ENCODE results near the gene REPIN1. TPM values are rescaled to one million over a fixed set of nuclear protein-coding genes. Genes with fewer than 3 reads are reported as not detected.

The REPIN1 gene
- total RNA-seq: 10 to 100 TPM; 53.9 to 84.2 TPM

DNA sequence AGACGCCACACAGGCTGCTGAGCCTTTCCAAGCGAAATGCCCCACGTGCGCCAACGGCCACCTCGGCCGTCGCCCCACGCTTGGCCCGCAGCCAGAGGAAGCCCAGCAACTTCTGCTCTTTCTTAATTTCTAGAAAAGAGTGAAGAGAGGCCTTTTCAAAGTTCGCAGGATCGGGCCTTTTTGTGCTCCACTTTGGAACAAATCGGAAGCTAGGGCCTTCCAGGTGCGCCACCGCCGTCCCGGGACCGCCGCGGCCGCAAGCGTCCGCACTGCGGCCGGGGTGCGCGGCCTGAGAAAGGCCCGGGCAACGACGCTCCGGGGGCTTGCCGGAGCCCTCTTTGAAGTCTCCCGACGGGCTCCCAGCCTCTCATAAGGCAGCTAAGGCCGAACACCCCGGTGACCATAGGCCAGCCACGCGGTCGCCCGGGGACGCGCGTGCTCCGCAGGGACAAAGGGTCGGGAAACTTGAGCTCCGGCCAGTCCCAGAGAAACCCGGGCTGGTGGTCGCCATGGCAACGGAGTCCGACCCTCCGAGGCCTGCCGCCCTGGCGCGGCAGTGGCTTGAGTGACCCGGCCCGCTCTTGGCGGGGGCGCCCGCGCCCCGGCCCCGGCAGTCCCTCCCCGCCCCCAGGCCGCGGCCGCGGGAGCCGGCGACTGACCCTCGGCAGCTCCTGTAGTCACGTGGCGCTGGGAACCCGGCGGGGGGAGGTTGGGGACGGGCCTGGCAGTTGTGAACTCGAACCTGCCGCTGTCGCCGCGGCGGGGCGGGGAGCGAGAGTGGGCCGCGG is at the start of gene REPIN1:
TSS of gene REPIN1 (plus strand) at position 727 of the 788 bp plus-strand sequence. CDS start 890 bp downstream, outside the sequence.
- DNase-seq (ENCODE audit: low spot score) (peak; percentile 93), ATAC-seq (peak; percentile 85 to 90)
- Mint-ChIP-seq H3K9me3 (no peaks in the 10 kb centered on the region), H3K27ac (peak within 1 kb of the TSS; percentile 89 to 90), H3K4me1 (ENCODE audit: low read depth in 2 of 2) (peaks cover 15 to 20% of the 10 kb centered on the region in 2 donors), H3K4me3 (peak within 1 kb of the TSS; percentile 93), H3K27me3 (no peaks in the 10 kb centered on the region), H3K36me3 (no peaks in the 10 kb centered on the region)

DNA sequence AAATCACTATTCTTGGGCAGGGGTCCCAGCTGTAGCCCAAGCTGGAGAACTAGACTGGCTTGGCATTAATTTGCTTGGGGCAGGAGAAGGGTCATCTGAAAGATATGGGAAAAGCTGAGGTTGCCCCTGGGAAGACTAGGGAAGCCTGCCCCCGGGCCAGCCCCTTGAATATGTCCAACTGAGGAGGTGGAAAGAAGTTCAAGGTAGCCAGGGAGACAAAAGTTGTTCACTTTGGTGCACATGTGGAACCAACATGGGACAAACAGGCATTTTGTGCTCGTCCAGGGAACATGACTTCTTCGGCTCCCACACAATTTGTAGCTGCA is 46.9 kb upstream of the REPIN1 start:
- Mint-ChIP-seq H3K9me3 (no peaks in the 10 kb centered on the region), H3K27ac (peak overlapping the region; percentile 99), H3K4me3 (peak overlapping the region; percentile 97), H3K36me3 (no peaks in the 10 kb centered on the region), H3K4me1 (ENCODE audit: low read depth in 2 of 2) (peaks cover 41% of the 10 kb centered on the region in 2 donors), H3K27me3 (no peaks in the 10 kb centered on the region)
- no peak for ATAC-seq
- DNase-seq (ENCODE audit: low spot score): no peak

DNA sequence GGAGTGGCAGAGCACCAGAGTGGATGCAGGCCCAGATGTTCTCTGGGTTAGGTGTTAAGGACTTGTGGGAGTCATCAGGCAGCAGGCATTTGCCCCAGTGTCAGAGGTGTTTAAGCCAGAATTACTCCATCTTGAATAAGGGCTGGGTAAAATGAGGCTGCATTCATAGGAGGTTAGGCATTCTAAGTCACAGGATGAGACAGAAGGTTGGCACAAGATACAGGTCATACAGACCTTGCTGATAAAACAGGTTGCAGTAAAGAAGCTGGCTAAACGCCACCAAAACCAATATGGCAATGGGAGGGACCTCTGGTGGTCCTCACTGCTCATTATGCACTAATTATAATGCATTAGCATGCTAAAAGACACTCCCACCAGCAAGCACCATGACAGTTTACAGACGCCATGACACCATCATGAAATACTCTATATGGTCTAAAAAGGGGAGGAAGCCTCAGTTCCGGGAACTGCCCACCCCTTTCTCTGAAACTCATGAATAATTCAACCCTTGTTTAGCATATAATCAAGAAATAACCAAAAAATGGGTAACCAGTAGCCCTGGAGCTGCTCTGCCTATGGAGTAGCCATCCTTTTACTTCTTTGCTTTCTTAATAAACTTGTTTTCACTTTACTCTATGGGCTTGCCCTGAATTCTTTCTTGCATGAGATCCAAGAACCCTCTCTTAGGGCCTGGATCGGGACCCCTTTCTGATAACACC is 46.3 kb upstream of the REPIN1 start:
- peak overlapping the region; percentile 99 for H3K27ac Mint-ChIP-seq
- peak overlapping the region; percentile 97 for H3K4me3 Mint-ChIP-seq
- no peaks in the 10 kb centered on the region for H3K9me3 Mint-ChIP-seq
- peaks cover 41% of the 10 kb centered on the region in 2 donors for H3K4me1 Mint-ChIP-seq (ENCODE audit: low read depth in 2 of 2)
- ATAC-seq: peak; percentile 58 to 59
- DNase-seq (ENCODE audit: low spot score): no peak
- no peaks in the 10 kb centered on the region for H3K36me3 Mint-ChIP-seq
- no peaks in the 10 kb centered on the region for H3K27me3 Mint-ChIP-seq

DNA sequence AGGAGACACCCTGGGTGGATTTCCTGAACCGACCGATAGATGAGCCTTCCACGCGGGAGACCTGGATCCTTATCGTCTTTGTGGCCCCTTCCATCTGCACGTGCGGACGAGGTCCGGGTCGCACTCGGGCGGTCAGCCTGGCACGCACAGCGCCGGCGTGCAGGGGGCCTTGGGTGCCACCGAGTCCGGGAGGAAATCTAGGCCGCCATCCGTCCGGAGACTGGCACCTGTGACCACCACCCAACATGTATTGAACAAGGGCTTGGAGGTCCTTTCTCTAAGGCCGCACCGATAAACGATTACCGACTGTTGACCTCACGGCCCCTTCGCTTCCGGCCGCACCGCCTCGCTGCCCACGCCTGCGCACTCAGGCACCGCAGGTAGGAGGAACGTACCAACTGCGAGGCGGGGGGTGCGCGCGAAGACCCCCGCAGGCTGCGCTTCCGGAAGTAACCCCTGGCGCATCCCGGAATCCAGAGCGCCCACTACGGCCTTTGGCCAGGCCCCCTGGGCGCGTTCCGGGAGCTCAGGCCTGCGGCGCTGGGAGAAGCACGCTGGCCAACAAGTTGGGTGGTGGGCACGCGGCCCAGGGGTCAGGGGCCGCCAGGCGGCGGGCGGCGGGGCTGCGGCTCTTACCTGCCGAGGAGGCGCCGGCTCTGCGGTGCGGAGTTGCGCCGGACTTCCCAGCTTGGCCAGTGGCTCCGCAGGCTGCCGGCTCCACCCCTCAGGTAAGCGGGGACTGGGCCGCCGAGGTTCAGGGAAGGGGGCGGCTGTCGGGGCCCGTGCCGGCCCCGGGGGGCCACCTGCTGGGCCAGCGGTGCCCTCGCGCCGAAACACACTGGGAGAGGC is 45.6 kb upstream of the REPIN1 start, which contains the start of the genes ACTR3C and LRRC61:
TSS of gene ACTR3C (minus strand) at position 713 of the 849 bp plus-strand sequence. CDS start 28,249 bp downstream, outside the sequence.
TSS of gene LRRC61 (plus strand) at position 523 of the 849 bp plus-strand sequence. CDS start 13,507 bp downstream, outside the sequence.
- peak; percentile 84 for DNase-seq (ENCODE audit: low spot score)
- Mint-ChIP-seq H3K27me3 (no peaks in the 10 kb centered on the region), H3K9me3 (no peaks in the 10 kb centered on the region), H3K36me3 (peaks cover 4% of the 10 kb centered on the region), H3K27ac (peak within 1 kb of the TSS; percentile 99), H3K4me1 (ENCODE audit: low read depth in 2 of 2) (peaks cover 41% of the 10 kb centered on the region in 2 donors), H3K4me3 (peak within 1 kb of the TSS; percentile 97)
- ATAC-seq: peak; percentile 80 to 84

DNA sequence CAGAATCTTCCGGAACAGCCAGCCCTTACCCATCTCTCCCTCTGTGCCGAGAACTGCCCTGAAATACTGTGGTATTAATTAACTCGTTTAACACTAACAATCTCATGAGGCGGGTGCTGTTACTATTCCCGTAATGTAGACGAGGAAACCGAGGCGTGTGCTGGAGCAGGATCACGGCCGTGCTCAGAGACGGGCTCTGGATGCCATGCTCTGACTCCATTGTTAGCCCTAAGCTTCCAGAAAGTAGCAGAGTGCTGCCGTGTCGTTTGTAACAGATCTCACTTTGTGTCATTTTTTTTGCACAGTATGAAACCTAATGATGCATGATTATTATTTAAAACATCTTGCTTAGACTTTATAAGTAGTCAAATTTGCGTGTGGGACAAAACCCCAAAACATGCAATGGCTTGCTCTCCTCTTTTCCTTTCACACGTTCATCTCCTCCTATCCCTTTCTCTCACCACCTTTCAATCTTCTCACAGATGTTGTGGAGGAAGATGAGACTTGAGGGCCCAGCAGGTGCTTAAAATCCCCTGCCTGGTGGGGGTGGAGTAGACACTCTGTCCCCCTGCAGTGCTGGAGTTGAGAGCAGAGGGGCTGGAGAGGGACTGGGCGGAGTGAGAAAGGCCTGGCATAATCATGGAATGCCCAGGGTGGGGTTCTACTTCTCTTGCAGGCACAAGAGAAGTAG is 44.8 kb upstream of the REPIN1 start:
- ATAC-seq (peak; percentile 10 to 24), DNase-seq (ENCODE audit: low spot score) (no peak)
- peaks cover 41% of the 10 kb centered on the region in 2 donors for H3K4me1 Mint-ChIP-seq (ENCODE audit: low read depth in 2 of 2)
- peak overlapping the region; percentile 97 for H3K4me3 Mint-ChIP-seq
- no peaks in the 10 kb centered on the region for H3K27me3 Mint-ChIP-seq
- no peaks in the 10 kb centered on the region for H3K9me3 Mint-ChIP-seq
- peaks cover 6% of the 10 kb centered on the region for H3K36me3 Mint-ChIP-seq
- H3K27ac Mint-ChIP-seq: peak overlapping the region; percentile 99

DNA sequence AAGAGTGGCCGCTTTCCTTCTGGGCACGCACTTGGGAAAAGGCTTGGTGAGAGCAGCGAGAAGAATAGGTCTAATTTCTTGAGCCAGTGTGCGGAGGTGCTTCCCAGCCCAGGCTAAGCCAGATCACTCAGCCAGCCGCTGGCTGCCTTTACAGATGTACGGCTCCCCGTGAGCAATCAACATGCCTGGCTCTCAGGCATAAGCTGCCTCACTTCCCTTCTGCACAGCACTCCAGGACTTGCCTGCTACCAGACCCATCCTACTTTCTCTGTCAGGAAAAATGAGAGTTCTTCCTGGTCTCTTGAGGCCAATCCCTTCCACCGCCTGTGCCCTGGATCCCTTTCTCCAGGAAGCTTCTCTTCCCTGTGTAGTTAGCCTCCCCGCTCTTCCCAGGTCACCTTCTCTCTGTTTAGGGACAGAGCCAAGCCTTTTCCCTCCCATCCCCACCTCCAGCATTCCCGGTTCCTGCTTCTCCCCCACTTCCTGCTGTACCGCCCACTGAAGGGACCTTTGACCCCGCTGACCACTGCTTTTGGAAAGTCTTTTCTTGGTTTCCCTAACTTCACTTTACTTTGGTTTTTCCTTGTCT is 44.2 kb upstream of the REPIN1 start:
- Mint-ChIP-seq H3K9me3 (no peaks in the 10 kb centered on the region), H3K27ac (peak overlapping the region; percentile 99), H3K4me1 (ENCODE audit: low read depth in 2 of 2) (peaks cover 41% of the 10 kb centered on the region in 2 donors), H3K4me3 (peak overlapping the region; percentile 97), H3K36me3 (peaks cover 6% of the 10 kb centered on the region), H3K27me3 (no peaks in the 10 kb centered on the region)
- ATAC-seq: no peak
- no peak for DNase-seq (ENCODE audit: low spot score)

DNA sequence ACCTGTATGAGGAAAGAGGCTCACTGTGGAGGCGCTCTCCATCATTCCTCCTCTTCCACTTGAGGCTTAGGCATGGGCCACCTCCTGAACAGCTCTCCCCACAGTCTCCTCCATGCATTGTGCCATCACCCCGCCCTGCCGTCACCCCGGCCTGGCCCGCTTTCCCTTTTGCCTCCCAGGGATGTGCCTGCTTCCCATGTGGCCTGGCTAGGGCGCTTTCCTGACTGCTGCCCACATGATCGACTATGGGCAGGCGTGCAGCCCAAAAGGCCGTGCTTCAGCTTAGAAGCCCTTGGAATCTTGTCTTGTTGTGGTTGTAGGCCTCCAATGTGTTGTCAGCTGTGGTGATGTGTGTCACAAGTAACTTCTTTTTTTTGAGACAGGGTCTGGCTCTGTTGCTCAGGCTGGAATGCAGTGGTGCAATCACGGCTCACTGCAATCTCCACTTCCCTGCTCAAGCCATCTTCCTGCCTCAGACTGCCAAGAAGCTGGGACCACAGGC is 43.5 kb upstream of the REPIN1 start:
- peaks cover 6% of the 10 kb centered on the region for H3K36me3 Mint-ChIP-seq
- no peaks in the 10 kb centered on the region for H3K27me3 Mint-ChIP-seq
- ATAC-seq (no peak), DNase-seq (ENCODE audit: low spot score) (no peak)
- peak overlapping the region; percentile 97 for H3K4me3 Mint-ChIP-seq
- no peaks in the 10 kb centered on the region for H3K9me3 Mint-ChIP-seq
- H3K27ac Mint-ChIP-seq: peak overlapping the region; percentile 99
- peaks cover 41% of the 10 kb centered on the region in 2 donors for H3K4me1 Mint-ChIP-seq (ENCODE audit: low read depth in 2 of 2)

DNA sequence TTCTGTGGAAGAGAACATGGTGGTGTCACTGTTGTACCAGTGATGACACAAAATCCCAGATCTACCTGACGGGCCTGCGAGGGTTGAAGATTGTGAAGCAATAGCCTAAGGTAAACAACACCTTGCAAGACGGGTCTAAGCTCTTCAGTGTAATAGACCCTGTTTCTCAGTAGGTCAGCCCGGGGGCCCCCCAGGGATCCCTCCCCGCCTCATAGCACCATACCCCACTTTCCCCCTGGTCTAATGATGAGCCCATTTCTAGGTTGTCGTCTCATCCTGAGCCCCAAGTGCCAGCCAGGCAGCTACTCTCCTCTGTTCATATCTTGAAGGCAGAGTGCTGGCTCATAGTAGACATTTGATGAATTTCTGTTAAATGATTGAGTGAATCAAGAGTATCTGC is 42.7 kb upstream of the REPIN1 start:
- DNase-seq (ENCODE audit: low spot score) (no peak), ATAC-seq (no peak)
- Mint-ChIP-seq H3K27me3 (no peaks in the 10 kb centered on the region), H3K27ac (peak overlapping the region in 1 of 2 donors; percentile 99), H3K4me3 (peak overlapping the region; percentile 6), H3K9me3 (no peaks in the 10 kb centered on the region), H3K4me1 (ENCODE audit: low read depth in 2 of 2) (peaks cover 38 to 40% of the 10 kb centered on the region in 2 donors), H3K36me3 (peaks cover 6% of the 10 kb centered on the region)

DNA sequence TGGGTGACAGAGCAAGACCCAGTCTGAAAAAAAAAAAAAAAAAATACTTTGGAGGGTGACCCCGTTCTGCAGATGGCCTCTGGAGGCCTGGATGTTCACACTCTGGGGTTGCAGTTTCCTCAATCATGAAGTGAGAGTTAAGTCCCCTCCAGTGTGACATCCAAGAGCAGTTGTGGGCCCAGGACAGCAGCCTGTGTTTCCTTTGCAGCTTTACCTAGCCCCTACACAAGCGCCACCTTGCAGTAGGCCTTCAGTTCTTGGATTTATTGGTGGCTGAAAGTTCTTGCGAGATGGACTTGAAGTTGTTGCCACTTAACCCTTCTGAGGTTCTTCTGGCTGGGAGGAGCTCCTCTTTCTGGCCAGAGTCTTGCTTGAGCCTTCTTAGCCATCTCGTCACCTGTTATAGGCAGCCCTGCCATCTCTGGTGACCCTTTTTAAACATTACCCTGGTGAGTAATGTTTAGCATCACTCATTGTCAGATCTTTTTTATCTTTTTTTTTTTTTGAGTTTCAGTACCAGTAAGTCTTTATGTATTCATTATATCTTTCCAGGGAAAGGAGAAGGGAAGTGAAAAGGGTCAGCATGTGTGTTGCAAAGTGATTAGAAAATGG is 41.9 kb upstream of the REPIN1 start:
- Mint-ChIP-seq H3K9me3 (no peaks in the 10 kb centered on the region), H3K27ac (peak overlapping the region in 1 of 2 donors; percentile 59), H3K4me1 (ENCODE audit: low read depth in 2 of 2) (peaks cover 32 to 38% of the 10 kb centered on the region in 2 donors), H3K36me3 (peaks cover 6% of the 10 kb centered on the region), H3K27me3 (no peaks in the 10 kb centered on the region), H3K4me3 (no peak overlapping the region)
- no peak for ATAC-seq
- no peak for DNase-seq (ENCODE audit: low spot score)

DNA sequence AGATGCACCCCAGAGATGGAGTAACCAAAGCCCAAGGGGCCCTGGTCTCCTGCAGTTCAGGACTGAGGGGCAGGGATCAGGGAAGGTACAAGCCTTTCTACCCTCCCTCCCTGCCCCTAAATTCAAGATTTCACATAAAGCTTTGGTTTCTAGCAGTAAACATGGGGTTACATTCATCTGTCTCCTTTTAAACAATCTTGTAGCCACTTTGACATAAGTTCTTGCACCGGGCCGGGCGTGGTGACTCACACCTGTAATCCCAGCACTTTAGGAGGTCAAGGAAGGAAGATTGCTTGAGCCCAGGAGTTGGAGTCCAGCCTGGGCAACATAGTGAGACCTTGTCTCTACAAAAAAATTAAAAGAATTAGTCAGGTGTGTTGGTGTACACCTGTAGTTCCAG is 41.3 kb upstream of the REPIN1 start:
- ATAC-seq (no peak), DNase-seq (ENCODE audit: low spot score) (no peak)
- peak overlapping the region in 1 of 2 donors; percentile 59 for H3K27ac Mint-ChIP-seq
- peaks cover 26 to 32% of the 10 kb centered on the region in 2 donors for H3K4me1 Mint-ChIP-seq (ENCODE audit: low read depth in 2 of 2)
- no peaks in the 10 kb centered on the region for H3K27me3 Mint-ChIP-seq
- H3K36me3 Mint-ChIP-seq: peaks cover 6% of the 10 kb centered on the region
- H3K4me3 Mint-ChIP-seq: no peak overlapping the region
- H3K9me3 Mint-ChIP-seq: no peaks in the 10 kb centered on the region

DNA sequence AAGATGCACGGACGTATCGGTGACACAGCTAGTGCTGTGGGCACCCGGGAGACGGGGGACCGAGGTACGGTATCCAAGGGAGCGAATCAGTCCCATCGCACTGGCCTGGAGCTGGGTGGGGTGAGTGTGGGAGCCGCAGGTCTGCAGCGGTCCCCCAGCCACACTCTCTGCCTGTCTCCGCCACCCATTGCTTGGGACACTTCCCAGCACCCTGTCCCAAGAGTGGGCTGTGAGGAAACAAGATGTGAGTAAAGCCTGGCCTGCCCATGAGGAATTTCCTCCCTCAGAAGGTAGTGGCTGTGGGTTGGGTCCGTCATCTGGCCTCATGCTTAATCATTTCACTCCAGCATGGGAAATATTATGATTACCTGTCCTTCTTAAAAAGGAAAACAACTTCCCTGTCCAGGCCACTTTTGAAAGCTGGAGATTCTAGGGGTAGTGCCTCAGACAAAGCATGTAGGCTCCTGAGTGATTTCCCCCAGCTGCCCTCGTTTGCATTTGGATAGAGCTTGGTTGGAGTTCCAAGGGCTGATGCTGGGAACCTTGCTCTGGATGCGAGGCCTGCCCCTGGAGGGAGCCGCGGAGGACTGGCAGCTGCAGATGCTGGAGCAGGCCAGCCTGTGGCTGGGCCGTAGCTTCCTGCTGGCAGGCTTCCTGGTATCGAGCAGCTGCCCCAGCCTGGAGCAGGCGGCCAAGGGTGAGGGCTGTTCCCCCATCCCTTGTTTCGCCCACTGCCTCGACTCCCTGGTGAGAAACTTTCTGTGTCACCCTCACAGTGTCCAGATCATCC is 39.1 kb upstream of the REPIN1 start:
- ATAC-seq: no peak
- no peaks in the 10 kb centered on the region for H3K27me3 Mint-ChIP-seq

More for the DNA sequence above, 39.1 kb upstream of the REPIN1 start:
- no peaks in the 10 kb centered on the region for H3K9me3 Mint-ChIP-seq
- no peak for DNase-seq (ENCODE audit: low spot score)
- no peak overlapping the region for H3K4me3 Mint-ChIP-seq
- H3K36me3 Mint-ChIP-seq: peaks cover 6% of the 10 kb centered on the region
- no peak overlapping the region for H3K27ac Mint-ChIP-seq
- peaks cover 9 to 16% of the 10 kb centered on the region in 2 donors for H3K4me1 Mint-ChIP-seq (ENCODE audit: low read depth in 2 of 2)

Data from natural killer cell treated with Interleukin-12 subunit alpha and Interleukin-12 subunit beta and Interleukin-15 and Interleukin-18, amount 100 ng/mL, for 72 hours (primary cell).